Lung (tissue), 13 donors: ENCODE results near the gene CCDC107. TPM values are rescaled to one million over a fixed set of nuclear protein-coding genes. Genes with fewer than 3 reads are reported as not detected.

Experiments
- ATAC-seq: fragments of 200-7000 bp; cut with Tn5 transposase; one replicate; pipeline ENCODE4 v1.9.1; 2020; ENCODE audit warnings: moderate number of reproducible peaks; ENCODE audit not compliant: insufficient read depth, low FRiP score
- DNase-seq, 3 donors: peaks; one replicate each; pipeline ENCODE4 v3.0.0-alpha.2; 2013 to 2017
- H3K27ac ChIP-seq, 2 donors: one replicate each; pipeline ENCODE4 v1.5.1; 2013; ENCODE audit warnings: mild to moderate bottlenecking in 2 of 2, moderate library complexity in 2 of 2, control low read depth in 1 of 2, inconsistent platforms in 1 of 2, low read depth in 1 of 2, low read length in 1 of 2
- H3K27me3 ChIP-seq, 3 donors: one replicate each; pipeline ENCODE4 v1.5.1; 2013; ENCODE audit warnings: low read length in 2 of 3; ENCODE audit not compliant: control insufficient read depth in 3 of 3, insufficient read depth in 3 of 3
- H3K36me3 ChIP-seq, 4 donors: one replicate each; pipeline ENCODE4 v1.5.1; 2013; ENCODE audit warnings: low read length in 4 of 4, mild to moderate bottlenecking in 1 of 4, moderate library complexity in 1 of 4; ENCODE audit not compliant: control insufficient read depth in 4 of 4, insufficient read depth in 4 of 4
- H3K4me1 ChIP-seq, 5 donors: one replicate each; pipeline ENCODE4 v1.5.1; 2013; ENCODE audit warnings: low read length in 5 of 5, mild to moderate bottlenecking in 2 of 5, moderate library complexity in 1 of 5; ENCODE audit not compliant: control insufficient read depth in 5 of 5, insufficient read depth in 5 of 5
- H3K4me3 ChIP-seq: one replicate; pipeline ENCODE4 v1.5.1; 2013; ENCODE audit warnings: mild to moderate bottlenecking, control low read depth, moderate library complexity
- H3K9ac ChIP-seq, 2 donors: one replicate each; pipeline ENCODE4 v1.5.1; 2013; ENCODE audit warnings: low read length in 2 of 2, control low read depth in 1 of 2; ENCODE audit not compliant: insufficient read depth in 1 of 2
- H3K9me3 ChIP-seq, 4 donors: one replicate each; pipeline ENCODE4 v1.5.1; 2013; ENCODE audit warnings: low read length in 3 of 4, mild to moderate bottlenecking in 1 of 4, moderate library complexity in 1 of 4; ENCODE audit not compliant: control insufficient read depth in 4 of 4, insufficient read depth in 3 of 4
- WGBS, 2 donors: extraction: QIAGEN DNeasy Blood & Tissue Kit; methylation state at CpG; one replicate each; pipeline ENCODE4 v1.1.7; 2013; 5-methylcytosine and 5-hydroxymethylcytosine counted together
- polyA plus RNA-seq, 2 donors: library from polyadenylated mRNA; stranded (reverse); fragments of 200-250 nt; gene quantifications; one replicate each; pipeline ENCODE4 v1.2.1, GENCODE V29; 2013
- small RNA-seq: library from RNA; depleted of rRNA; stranded (forward); fragments of <200 nt; gene quantifications from one replicate; pipeline ENCODE3, GENCODE V24; 2014; ENCODE audit warnings: low replicate concordance
- total RNA-seq, 2 donors: library from RNA; depleted of rRNA in 1 of 2; stranded (reverse); fragments of >200 nt in 1 of 2; gene quantifications; one replicate each; pipeline ENCODE4 v1.2.1, GENCODE V29; 2014 to 2021
- TF ChIP-seq, protein P1 (sequence below): IDR thresholded peaks from 2 replicates; pipeline ENCODE4 v1.5.1; 2012; ENCODE audit warnings: mild to moderate bottlenecking; ENCODE audit errors: control extremely low read depth, extremely low read depth
- donor health status: control.
- donor health status: control.
- donor health status: Bipolar disorder and iron deficiency.
- donor health status: healthy.
- donor health status: DM: yes; HTN: yes; CAD: no.

CCDC107 gene
- total and polyA plus RNA-seq, 4 donors, result 9.9 to 53.9 (median 31.0) TPM

DNA sequence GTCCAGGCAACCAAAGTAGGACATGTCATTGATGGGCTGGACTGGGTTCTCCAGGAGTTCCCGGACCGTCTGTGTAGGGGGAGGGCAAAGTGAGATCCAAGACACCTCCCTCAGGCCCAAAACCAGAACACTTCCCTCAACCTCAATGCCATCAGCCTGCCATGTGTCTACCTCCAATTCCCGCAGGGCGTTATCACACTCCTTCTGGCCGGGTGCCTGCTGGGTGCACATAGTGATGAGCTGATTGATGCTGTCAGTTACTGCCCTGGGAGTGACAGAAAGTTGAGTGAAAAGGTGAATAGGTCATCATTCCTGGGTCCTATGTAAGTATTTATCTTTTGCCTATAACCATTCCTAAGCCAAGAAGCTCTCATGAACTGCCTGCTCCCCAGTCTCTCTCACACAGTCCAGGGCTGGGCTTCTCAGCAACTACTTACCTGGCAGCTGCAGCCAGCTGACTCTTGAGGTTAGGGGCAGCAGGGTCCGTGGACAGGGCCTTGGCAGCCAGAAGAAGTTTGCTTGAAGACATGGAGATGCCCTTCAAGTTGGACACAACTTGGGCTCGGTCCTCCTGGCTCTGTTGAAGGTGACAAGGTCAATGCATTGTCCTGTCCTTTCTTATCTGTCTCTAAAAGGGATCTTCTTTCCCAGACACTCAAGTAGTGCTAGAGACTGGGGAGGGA, 52.9 kb downstream of the CCDC107 start:
- H3K4me3 ChIP-seq, result no peak overlapping the region
- H3K36me3 ChIP-seq, result peaks cover 41 to 75% (median 69%) of the 10 kb centered on the region in 4 donors
- H3K4me1 ChIP-seq, result no peaks in the 10 kb centered on the region
- ATAC-seq, result no peak
- no peak overlapping the region for H3K27ac ChIP-seq
- H3K27me3 ChIP-seq, result no peaks in the 10 kb centered on the region
- no peak overlapping the region for H3K9ac ChIP-seq
- DNase-seq, result no peak
- TF ChIP-seq, protein P1, sequence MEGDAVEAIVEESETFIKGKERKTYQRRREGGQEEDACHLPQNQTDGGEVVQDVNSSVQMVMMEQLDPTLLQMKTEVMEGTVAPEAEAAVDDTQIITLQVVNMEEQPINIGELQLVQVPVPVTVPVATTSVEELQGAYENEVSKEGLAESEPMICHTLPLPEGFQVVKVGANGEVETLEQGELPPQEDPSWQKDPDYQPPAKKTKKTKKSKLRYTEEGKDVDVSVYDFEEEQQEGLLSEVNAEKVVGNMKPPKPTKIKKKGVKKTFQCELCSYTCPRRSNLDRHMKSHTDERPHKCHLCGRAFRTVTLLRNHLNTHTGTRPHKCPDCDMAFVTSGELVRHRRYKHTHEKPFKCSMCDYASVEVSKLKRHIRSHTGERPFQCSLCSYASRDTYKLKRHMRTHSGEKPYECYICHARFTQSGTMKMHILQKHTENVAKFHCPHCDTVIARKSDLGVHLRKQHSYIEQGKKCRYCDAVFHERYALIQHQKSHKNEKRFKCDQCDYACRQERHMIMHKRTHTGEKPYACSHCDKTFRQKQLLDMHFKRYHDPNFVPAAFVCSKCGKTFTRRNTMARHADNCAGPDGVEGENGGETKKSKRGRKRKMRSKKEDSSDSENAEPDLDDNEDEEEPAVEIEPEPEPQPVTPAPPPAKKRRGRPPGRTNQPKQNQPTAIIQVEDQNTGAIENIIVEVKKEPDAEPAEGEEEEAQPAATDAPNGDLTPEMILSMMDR, result no peak
- 85 to 91% methylated on average over 7 of the region's 7 CpGs for WGBS, 2 donors
- no peaks in the 10 kb centered on the region for H3K9me3 ChIP-seq

Small RNA genes within 50 kb of the gene (small RNA-seq; reads per million reads assigned to genes)
- gene RMRP, result not detected
- gene RN7SL22P, result not detected

Other genes with a start within 250 kb of the CCDC107 start
- gene RUSC2, start 168.2 kb upstream of the CCDC107 start, total RNA-seq, result 10 to 100 TPM; 12.2 to 25.7 TPM
- 10 to 100 TPM; 12.8 to 16.6 TPM for gene RUSC2, start 168.2 kb upstream of the CCDC107 start, polyA plus RNA-seq
- 10 to 100 TPM; 13.7 to 46.9 TPM for gene TESK1, start 53.0 kb upstream of the CCDC107 start, total RNA-seq
- 10 to 100 TPM; 20.8 to 40.1 TPM for gene TESK1, start 53.0 kb upstream of the CCDC107 start, polyA plus RNA-seq
- gene CD72, start 39.9 kb upstream of the CCDC107 start, total RNA-seq, result 1 to 10 TPM; 5.2 to 6.6 TPM
- gene CD72, start 39.9 kb upstream of the CCDC107 start, polyA plus RNA-seq, result 10 to 100 TPM in 1 of 2 donors, 1 to 10 TPM in 1; 3.1 to 10.6 TPM
- gene SIT1, start 7.4 kb upstream of the CCDC107 start, total RNA-seq, result 1 to 10 TPM in 1 of 2 donors, under 1 TPM in 1; 0.92 to 3.8 TPM
- gene SIT1, start 7.4 kb upstream of the CCDC107 start, polyA plus RNA-seq, result 1 to 10 TPM in 1 of 2 donors, under 1 TPM in 1; 0.87 to 1.9 TPM
- over 10,000 TPM; 30,229 to 39,735 TPM for gene RMRP, start 273 bp upstream of the CCDC107 start, total RNA-seq
- gene RMRP, start 273 bp upstream of the CCDC107 start, polyA plus RNA-seq, result 100 to 1,000 TPM in 1 of 2 donors, 10 to 100 TPM in 1; 44.8 to 325 TPM
- gene ARHGEF39, start 6.9 kb downstream of the CCDC107 start, total RNA-seq, result 1 to 10 TPM; 1.3 TPM
- 1 to 10 TPM in 1 of 2 donors, under 1 TPM in 1; 0.47 to 1.4 TPM for gene ARHGEF39, start 6.9 kb downstream of the CCDC107 start, polyA plus RNA-seq
- gene CA9, start 15.6 kb downstream of the CCDC107 start, total RNA-seq, result 1 to 10 TPM in 1 of 2 donors, under 1 TPM in 1; 0.88 to 1.6 TPM
- 1 to 10 TPM; 1.1 to 2.4 TPM for gene CA9, start 15.6 kb downstream of the CCDC107 start, polyA plus RNA-seq
- gene TPM2, start 31.6 kb downstream of the CCDC107 start, total RNA-seq, result 100 to 1,000 TPM in 1 of 2 donors, 10 to 100 TPM in 1; 96.0 to 229 TPM
- gene TPM2, start 31.6 kb downstream of the CCDC107 start, polyA plus RNA-seq, result 100 to 1,000 TPM; 189 to 494 TPM
- gene TLN1, start 73.9 kb downstream of the CCDC107 start, total RNA-seq, result 100 to 1,000 TPM; 206 to 501 TPM
- gene TLN1, start 73.9 kb downstream of the CCDC107 start, polyA plus RNA-seq, result 100 to 1,000 TPM in 1 of 2 donors, 10 to 100 TPM in 1; 71.5 to 319 TPM
- 10 to 100 TPM; 25.1 to 43.3 TPM for gene CREB3, start 74.4 kb downstream of the CCDC107 start, total RNA-seq
- gene CREB3, start 74.4 kb downstream of the CCDC107 start, polyA plus RNA-seq, result 10 to 100 TPM; 38.7 to 39.0 TPM
- gene GBA2, start 90.9 kb downstream of the CCDC107 start, total RNA-seq, result 10 to 100 TPM; 42.4 to 78.7 TPM
- gene GBA2, start 90.9 kb downstream of the CCDC107 start, polyA plus RNA-seq, result 10 to 100 TPM; 44.2 to 48.2 TPM
- gene RGP1, start 91.0 kb downstream of the CCDC107 start, total RNA-seq, result 10 to 100 TPM; 13.0 to 33.2 TPM
- gene RGP1, start 91.0 kb downstream of the CCDC107 start, polyA plus RNA-seq, result 10 to 100 TPM; 11.7 to 12.9 TPM
- gene MSMP, start 96.0 kb downstream of the CCDC107 start, total RNA-seq, result 1 to 10 TPM in 1 of 2 donors, not detected in 1; 1.6 TPM
- gene MSMP, start 96.0 kb downstream of the CCDC107 start, polyA plus RNA-seq, result 1 to 10 TPM in 1 of 2 donors, under 1 TPM in 1; 0.62 to 1.2 TPM
- gene NPR2, start 133.3 kb downstream of the CCDC107 start, total RNA-seq, result 10 to 100 TPM; 16.0 to 16.1 TPM
- gene NPR2, start 133.3 kb downstream of the CCDC107 start, polyA plus RNA-seq, result 10 to 100 TPM in 1 of 2 donors, 1 to 10 TPM in 1; 6.2 to 11.1 TPM
- gene SPAG8, start 154.0 kb downstream of the CCDC107 start, total RNA-seq, result 10 to 100 TPM; 11.1 to 20.6 TPM
- 1 to 10 TPM; 5.8 to 6.9 TPM for gene SPAG8, start 154.0 kb downstream of the CCDC107 start, polyA plus RNA-seq
- 10 to 100 TPM; 19.9 to 64.9 TPM for gene HINT2, start 156.8 kb downstream of the CCDC107 start, total RNA-seq
- gene HINT2, start 156.8 kb downstream of the CCDC107 start, polyA plus RNA-seq, result 100 to 1,000 TPM in 1 of 2 donors, 10 to 100 TPM in 1; 52.6 to 112 TPM
- gene FAM221B, start 170.4 kb downstream of the CCDC107 start, total RNA-seq, result under 1 TPM; 0.14 to 0.25 TPM
- under 1 TPM; 0.10 to 0.13 TPM for gene FAM221B, start 170.4 kb downstream of the CCDC107 start, polyA plus RNA-seq
- gene TMEM8B, start 170.9 kb downstream of the CCDC107 start, total RNA-seq, result 10 to 100 TPM; 11.6 to 13.1 TPM
- gene TMEM8B, start 170.9 kb downstream of the CCDC107 start, polyA plus RNA-seq, result 1 to 10 TPM; 6.3 to 6.6 TPM
- not detected for gene OR13J1, start 212.1 kb downstream of the CCDC107 start, total RNA-seq
- not detected for gene OR13J1, start 212.1 kb downstream of the CCDC107 start, polyA plus RNA-seq
- 10 to 100 TPM in 1 of 2 donors, not detected in 1; 14.1 TPM for gene HRCT1, start 247.9 kb downstream of the CCDC107 start, total RNA-seq
- 1 to 10 TPM; 1.7 to 6.3 TPM for gene HRCT1, start 247.9 kb downstream of the CCDC107 start, polyA plus RNA-seq